ENCODE results near the gene DAB2IP.

DAB2IP gene

DNA sequence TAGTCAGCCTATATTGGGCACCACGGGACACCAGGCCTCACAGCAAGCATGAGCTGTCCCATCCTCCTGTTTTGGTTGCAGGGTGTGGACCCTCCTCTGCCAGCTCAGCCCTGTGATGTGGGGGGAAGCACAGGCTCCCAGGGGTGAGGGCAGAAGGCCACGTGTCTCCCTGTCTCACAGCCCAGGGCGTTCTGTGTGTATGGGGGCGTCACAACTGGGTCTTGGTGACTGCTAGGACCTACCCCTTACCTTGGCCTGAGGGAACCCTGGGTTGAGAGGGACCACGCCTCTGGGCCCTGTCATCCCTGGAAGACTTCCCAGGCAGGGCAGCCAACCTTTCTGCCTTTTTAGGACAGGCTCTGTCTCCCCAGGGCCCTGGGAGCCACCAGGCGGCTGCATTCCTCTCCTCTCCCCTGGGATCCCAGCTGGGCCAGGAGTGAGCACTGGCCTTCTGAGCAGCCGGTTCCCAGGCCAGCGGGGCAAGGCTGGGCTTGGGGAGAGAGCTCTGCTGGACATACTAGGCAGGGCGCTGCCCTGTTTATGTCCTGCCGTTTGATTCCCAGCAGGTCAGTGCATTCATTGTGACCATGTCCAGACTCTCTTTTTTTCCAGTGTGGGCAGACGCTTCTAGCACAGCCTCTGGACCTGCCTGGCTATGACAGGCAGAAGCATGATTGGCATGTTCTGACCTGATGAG lies 97.4 kb downstream of the DAB2IP start:
- no peak for DNase-seq

DNA sequence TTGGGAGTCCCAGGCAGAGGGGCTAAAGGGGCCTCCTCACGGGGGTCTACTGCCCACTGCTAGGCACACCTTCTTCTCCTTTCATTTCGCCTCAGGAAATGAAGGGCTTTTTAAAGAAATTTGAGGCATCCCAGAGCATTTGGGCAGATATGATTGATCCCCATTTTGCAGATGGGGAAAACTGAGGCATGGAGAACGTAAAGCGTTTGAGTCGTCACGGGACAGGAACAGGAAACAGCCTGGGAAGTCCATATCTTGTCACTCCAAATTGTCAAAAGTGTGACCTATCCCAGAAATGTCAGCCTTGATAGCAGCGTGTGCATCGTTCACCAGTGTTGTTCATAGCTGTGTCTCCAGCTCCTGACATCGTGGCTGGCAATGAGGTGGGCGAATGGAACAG lies 98.2 kb downstream of the DAB2IP start:
- no peak for DNase-seq

GRCh38 chr9:121750259-121750714 lies 98.9 kb downstream of the DAB2IP start:
- no peak for DNase-seq

DNA sequence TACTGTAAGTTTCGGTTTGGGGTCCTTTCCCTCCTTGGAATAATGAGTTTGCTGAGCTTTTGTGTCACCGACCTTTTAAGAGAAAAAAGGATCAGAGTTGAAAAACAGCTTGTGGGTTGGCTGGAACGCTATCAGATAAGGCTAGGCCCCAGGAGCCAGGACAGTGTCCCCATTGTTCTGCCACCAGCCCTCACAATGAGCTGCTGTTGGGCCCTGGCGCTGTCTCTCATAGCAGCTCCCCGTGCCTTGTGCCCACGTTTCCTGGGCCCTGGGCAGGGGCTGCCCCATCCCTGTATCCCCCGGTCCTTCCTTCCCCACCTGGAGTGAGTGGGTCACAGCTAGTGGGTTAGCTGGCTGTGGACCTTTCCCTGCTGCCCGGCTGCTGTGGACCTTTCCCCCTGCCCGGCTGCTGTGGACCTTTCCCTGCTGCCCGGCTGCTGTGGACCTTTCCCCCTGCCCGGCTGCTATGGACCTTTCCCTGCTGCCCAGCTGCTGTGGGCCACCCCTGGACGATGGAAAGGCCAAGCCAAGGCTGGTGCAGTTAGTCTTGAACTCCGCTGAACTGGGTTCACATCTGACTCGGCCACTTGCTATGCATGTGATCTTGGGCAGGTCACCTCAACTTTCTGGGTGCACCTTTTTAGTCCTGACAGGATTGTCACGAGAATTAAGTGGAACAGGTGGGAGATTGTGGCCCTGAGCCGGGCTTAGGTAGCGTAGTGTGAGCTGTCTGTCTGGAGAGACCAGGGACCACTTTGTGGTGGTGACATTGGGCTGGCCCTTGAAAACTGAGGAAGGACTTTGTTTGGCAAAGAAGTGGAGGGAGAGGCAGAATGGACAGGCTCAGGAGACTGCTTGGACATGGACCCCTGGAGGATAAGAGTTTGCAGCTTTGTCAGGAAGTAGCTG lies 99.5 kb downstream of the DAB2IP start:
- DNase-seq, result no peak

GRCh38 chr9:121751686-121752445 lies 100.4 kb downstream of the DAB2IP start:
- DNase-seq, result no peak

- DNase-seq, result no peak
These were observed 101.5 kb downstream of the DAB2IP start for GRCh38 chr9:121752929-121753328.

DNA sequence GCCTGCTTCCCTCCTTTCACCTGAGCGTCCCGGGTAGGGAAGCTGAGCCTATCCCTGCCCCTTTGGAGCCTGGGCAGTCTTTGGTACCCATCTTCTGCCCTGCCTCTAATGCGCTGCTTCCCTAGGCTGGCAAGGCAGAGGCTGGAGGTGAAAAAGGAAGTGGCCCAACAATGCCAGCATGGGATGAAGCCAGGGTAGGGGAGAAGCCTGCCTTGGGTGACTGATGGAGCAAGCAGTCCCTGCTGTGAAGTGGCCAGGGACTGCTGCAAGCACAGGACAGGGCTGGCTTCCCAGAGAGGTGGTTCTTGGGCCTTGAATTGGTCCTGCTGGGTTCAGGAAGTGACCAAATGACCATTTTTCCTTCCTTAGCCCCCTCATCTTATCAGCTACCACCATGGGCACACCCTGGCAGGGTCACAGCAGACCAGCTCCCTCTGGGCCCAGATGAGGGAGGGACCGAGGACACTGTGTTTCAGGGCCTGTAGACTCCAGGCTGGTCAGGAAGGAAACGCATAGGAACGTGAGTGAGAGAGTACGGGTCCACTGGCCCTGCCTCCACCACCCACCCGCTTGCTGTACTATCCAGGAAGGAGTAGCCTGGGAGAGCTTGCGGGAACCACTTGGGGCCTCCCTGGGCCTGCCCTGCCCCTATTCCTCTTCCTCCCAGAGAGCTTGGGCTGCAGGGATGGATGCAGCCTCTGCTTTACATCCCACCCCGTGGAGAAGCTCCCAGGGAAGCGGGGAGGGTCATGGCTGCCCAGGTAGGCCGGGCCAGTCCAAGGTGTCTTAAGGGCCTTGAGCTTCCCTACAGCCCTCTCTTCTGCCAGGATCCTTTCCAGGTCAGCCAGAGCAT lies 102.6 kb downstream of the DAB2IP start:
- no peak for DNase-seq

GRCh38 chr9:121754655-121755436 lies 103.4 kb downstream of the DAB2IP start:
- no peak for DNase-seq

DNA sequence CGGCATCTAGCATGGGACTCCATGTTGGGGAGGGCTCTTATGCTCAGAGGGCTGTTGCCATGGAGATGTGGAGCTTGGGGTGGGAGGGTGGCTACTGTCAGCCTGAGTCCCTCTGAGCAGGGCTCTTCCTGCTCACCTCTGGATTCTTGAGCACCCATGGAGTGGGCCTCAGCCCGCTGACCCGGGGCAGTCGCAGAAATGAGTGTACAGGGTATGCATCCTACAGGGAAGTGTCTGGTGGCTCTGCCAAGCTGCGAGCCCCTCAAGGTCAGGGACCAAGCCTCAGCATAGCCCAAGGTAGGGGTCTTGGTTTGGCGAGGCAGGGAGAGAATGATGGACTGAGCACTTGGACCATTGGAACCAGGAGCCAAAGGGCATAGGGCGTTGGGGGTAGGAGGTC lies 104.1 kb downstream of the DAB2IP start:
- DNase-seq, result no peak

DNA sequence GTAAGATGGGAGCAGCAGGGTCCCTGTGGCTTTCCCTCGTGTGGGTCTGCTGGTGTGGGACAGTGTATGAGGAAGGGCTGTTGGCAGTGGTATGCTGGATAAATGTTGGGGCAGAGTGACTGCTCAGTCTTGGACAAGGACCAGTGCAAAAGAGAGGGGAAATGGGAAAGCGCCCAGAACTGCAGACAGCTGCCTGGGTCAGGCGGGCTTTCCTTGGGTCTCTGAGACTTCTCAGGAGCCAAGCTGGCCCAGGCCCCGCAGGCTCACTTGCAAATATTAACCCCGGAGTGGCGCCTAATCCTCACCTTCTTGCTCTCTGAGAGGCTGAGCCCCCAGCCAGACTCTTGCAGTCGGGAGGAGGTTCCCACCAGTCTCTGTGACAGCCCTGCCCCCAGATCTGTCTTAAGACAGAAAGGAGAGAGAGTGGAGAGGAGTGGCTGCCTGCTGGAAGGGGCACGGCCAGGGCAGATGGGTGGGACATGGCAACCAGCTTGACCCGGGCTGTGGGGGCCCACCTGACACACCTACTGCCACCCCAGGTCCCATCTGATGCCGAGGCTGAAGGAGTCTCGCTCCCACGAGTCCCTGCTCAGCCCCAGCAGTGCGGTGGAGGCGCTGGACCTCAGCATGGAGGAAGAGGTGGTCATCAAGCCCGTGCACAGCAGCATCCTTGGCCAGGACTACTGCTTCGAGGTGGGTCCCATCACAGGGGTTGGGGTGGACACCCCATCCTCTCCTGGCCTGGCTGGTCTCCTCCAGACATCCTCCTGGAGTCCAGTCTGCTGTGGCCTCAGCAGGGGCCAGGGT lies 105.2 kb downstream of the DAB2IP start:
- no peak for DNase-seq

DNA sequence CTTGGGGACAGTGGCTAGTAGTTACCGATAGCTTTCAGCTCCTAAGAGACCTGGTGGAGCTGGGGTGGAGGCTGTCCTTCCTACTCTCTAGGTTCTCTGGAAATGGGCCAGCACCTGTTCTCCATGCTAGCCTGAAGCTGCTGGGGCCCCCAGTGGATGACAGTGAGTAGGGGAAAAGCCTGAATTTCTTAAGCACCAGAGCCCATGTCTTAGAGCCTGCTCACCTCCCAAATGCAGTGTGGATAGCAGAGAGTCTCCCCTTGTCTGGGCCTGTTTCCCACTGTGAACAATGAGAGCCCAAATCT lies 105.8 kb downstream of the DAB2IP start:
- no peak for DNase-seq

- DNase-seq, result no peak
These were observed 107.3 kb downstream of the DAB2IP start for GRCh38 chr9:121758693-121759092.

- DNase-seq, result no peak
These were observed 108.6 kb downstream of the DAB2IP start for GRCh38 chr9:121759996-121760395.

- no peak for DNase-seq
These were observed 109.1 kb downstream of the DAB2IP start for GRCh38 chr9:121760571-121760970.

GRCh38 chr9:121763131-121763530 lies 111.7 kb downstream of the DAB2IP start:
- DNase-seq, result no peak

DNA sequence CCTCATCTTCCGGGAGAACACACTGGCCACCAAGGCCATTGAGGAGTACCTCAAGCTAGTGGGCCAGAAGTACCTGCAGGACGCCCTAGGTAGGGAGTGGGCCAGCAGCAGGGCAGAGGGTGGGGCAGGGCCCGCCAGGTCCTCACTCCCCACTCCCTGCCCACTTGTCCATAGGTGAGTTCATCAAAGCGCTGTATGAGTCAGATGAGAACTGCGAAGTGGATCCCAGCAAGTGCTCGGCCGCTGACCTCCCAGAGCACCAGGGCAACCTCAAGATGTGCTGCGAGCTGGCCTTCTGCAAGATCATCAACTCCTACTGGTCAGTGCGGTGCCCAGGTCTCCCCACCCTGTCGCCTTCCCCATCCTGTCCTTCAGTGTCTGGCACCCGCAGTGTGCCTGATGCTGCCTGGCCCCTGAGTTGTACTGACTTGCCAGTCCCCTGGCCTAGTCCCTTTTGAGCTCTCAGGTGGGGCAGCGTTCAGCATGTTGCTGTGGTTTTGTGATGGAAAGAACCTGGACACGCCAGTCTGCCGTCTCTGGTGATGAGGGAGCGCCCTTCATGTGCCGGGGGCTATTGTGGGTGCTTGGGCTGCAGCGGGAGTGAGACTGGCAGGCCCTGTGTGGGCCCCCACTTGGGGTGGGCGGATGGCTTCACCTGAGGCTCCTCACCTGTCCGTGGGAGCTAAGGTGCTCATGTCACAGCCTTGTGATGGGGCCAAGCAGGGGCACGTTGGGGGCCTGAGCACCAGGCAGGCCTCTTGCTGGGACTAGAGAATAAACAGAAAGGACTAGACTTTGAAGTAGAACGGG lies 112.3 kb downstream of the DAB2IP start:
- DNase-seq, result no peak

GRCh38 chr9:121764371-121764730 lies 112.9 kb downstream of the DAB2IP start:
- no peak for DNase-seq

DNA sequence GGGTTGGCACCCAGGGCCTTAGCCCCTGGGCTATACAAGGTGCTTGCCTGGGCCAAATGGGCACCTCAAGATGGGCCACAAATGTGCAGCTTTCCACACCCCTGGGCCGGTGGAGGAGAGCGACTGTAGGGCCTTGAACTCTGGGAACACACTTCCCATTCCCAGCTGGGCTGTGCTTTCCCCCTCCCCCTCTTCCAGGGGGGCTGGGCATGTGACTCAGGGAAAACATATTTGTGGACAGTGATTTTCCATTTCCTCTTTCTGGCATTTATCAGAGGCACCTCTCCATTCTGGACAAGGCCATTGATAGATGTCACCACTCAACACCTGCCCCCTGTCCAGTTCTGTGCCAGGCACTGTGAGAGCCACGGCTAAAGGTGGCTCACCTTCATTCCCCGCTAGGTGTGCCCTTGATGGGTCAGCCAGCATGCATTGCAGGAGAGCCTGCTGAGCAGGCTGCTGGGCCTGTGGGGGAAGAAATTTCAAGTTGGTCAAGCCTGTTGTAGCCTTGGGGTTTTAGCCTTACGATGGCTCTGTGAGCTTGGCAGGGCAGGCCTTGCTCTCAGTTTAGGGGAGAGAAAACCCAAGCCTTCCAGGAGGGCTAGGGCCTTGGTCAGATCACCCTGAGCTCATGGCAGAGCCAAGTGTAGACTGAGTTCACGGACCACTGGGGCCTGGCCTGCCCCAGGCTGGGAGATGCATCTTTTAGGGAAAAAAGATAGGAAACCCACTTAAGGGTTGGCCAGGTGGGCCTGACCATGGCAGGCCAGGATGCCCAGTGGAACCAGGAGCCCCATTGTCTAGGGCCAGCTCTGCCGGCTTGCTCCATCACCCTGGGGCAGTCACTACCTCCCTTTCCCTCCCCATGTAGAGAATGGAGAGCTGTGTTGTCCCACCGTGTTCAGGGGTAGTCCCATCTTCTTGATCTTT lies 113.9 kb downstream of the DAB2IP start:
- no peak for DNase-seq

All from NCI-H146 (cell line).